HG02852 (cell line): Measurements from ENCODE around the gene NKX1-2.

Experiments used
- ATAC-seq: cut with Tn5 transposase; IDR thresholded peaks from one replicate; pipeline ENCODE4 v1.9.1; 2021; ENCODE audit warnings: mild to moderate bottlenecking, moderate library complexity; ENCODE audit not compliant: unreplicated experiment

The NKX1-2 gene

DNA sequence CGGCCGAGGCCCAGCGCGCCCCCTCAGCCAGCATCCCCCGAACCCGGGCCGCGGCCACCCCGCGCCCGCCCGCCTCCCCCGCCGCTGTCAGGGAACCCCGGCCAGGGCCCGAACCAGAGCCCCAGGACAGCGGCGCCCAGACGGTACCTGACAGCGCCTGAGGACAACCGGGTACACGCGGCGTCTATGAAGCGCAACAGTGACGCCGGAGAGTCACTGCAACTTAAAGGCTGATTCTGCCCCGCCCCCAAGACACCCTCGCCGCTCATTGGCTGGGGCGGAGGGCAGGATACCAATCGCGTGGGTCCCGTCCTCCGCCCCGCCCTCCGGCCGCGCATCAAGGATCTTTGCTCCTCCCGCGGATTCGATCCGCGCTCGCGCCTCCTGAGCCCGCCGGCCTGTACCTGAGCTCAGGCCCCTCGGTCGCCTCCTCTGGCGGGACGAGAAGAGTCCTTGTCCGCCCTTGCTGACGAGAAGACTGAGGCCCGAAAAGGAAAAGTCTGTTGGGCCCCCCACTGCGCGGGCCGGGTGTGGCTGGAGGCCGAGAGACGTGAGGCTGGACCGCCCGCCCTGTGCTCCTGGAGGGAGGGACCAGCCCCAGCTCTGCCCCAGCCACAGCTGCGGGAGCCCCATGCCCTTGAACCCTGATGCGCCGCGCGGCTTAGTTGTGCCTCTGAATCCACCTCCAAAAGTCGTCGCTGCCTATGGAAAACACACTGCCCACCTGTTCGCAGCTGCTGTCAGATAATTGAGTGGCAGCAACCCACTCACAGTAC, 30.9 kb downstream of the NKX1-2 start, which contains the start of gene OAT:
Gene OAT, minus strand, starts transcription at position 198 of the 776 bp plus-strand sequence. CDS start 6,752 bp downstream, outside the sequence.
- ATAC-seq: peak; percentile 96

- ATAC-seq: peak; percentile 28
These were observed 31.7 kb downstream of the NKX1-2 start for GRCh38 chr10:124417895-124418725.

DNA sequence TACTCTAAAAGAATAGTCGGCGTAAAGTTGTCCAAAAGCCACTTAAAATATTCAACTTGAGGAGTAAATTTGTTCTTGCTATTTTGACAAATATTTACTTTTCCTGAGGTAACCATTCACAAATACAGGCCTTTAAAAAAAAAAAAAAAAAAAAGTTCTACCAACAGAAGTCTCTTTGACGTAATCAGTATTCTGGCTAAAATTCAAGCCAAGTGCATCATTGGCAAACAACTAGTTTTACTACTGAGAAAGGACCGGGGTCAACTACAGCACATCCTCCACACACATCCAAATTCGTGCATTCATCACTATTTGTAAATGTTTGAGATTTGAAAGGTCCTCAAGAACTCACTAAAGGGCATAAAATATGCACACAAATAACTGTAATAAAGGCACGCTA, 33.1 kb downstream of the NKX1-2 start:
- ATAC-seq: no peak

DNA sequence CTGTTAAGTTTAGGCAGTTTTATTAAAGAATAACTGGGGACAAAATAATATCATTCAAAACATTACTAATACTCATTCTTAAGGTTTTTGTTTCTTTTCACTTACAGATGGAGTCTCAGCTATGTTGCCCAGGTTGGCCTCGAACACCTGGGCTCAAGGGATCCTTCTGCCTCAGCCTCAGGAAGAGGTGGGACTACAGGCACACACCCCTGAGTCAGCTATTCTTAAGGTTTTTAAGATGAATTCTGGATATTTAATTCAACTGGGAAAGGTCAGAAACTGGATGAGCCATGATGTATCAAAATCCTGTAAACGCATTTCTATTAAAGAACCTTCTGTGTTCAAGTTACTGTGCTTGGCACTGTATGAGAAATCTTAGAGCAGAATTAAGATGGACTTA, 34.6 kb downstream of the NKX1-2 start:
- no peak for ATAC-seq

- ATAC-seq: no peak
These were observed 35.8 kb downstream of the NKX1-2 start for GRCh38 chr10:124414076-124414475.

GRCh38 chr10:124409696-124410095, 40.1 kb downstream of the NKX1-2 start:
- no peak for ATAC-seq

GRCh38 chr10:124408357-124408756, 41.5 kb downstream of the NKX1-2 start:
- no peak for ATAC-seq

GRCh38 chr10:124407456-124407855, 42.4 kb downstream of the NKX1-2 start:
- no peak for ATAC-seq

DNA sequence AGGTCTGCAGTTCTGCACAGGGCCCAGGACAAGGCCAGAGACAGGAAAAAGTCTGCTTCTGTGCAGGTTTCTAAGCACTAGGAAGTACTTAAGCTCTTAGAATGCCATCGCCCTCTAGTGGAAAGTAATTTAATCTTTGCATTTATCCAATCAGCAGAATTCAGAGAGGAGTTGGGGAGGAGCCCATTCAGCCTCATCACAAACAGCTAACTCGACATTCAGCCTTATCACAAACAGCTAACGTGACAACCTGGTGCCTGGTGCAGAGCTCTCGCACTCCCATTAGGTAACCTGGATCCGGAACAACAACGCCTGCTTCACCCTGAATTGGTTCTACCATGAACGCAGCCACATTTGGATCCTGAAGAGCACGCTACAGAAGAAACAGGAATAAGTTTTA, 46.3 kb downstream of the NKX1-2 start:
- peak; percentile 83 for ATAC-seq

- ATAC-seq: no peak
These were observed 47.6 kb downstream of the NKX1-2 start for GRCh38 chr10:124402273-124402672.

- ATAC-seq: no peak
These were observed 48.2 kb downstream of the NKX1-2 start for GRCh38 chr10:124401633-124402032.
